HG02943 (cell line): ENCODE results near the gene CPNE5.

Experiments
- ATAC-seq: cut with Tn5 transposase; IDR thresholded peaks from one replicate; pipeline ENCODE4 v1.9.1; 2021; ENCODE audit warnings: mild to moderate bottlenecking, low read depth, moderate library complexity; ENCODE audit not compliant: unreplicated experiment

The CPNE5 gene

GRCh38 chr6:36752187-36752885, 86.9 kb downstream of the CPNE5 start:
- no peak for ATAC-seq

DNA sequence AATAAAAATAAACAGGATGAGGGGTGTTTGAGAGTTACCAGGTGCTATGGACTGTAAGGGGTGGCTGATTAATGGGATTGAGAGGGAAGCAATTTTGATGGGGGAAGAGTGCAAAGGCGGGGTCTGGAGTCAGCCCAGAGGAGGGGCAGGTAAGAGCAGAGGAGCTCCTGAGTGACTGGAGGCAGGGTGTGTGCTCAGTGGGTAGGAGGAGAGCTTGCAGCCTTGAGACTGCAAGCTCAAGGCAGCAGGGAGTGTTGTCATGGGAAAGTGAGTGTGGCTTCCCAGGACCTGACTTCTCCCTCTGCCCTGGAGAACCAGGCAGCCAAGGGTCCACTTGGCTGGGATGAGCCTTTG, 87.4 kb downstream of the CPNE5 start:
- ATAC-seq = no peak

GRCh38 chr6:36751091-36751490, 88.2 kb downstream of the CPNE5 start:
- ATAC-seq = no peak

DNA sequence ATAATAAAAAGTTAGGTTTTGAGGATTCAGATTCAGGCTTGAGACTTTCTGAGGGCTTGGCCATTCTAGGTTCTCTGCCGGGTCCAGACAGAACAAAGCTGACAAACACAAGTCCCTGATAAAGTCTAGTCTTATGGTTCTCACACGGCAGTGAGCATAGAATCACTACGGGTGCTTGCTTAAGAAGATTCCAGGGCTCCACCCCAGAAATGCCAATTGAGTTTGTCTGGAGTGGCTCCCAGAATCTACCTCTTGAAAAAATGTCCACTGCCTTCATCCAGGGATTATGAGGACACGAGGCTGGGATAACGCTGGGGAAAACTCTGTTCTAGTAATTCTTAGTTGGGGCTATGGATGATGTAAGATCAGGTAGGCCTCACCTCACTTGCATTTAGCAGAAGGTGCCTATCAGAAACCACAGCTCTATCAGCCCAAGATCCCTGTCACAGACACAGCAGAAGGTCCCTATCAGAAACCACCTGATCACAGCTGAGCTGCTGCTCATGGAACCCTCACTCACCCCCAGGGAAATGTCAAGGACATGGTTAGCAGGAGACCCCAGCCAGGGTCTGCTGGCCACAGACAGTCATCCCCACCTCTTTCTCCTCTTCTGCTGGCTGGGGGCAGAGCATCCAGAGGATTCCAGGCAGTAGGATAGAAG, 89.3 kb downstream of the CPNE5 start:
- no peak for ATAC-seq

- ATAC-seq = no peak
These were observed 93.0 kb downstream of the CPNE5 start for GRCh38 chr6:36746251-36746650.

DNA sequence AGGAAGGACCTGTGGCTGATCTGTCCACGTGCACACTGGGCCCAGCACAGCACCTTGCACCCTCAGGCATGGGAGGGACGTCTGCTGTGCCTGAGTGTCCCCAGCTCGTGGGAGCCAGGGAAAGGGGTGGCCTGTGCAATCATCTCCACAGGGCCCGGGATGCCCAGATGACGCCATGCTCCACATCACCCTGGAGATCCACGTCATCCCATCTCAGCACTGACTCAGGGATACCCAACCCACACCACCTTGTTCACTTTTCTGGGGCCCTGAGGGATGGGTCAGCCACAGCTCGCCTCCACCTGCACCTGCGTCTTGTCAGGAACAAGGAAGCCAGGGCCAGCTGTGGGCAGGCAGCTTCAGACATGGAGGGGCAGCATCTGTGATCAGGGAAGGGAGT, 93.4 kb downstream of the CPNE5 start:
- ATAC-seq = no peak

- ATAC-seq = no peak
These were observed 94.0 kb downstream of the CPNE5 start for GRCh38 chr6:36745283-36745682.

DNA sequence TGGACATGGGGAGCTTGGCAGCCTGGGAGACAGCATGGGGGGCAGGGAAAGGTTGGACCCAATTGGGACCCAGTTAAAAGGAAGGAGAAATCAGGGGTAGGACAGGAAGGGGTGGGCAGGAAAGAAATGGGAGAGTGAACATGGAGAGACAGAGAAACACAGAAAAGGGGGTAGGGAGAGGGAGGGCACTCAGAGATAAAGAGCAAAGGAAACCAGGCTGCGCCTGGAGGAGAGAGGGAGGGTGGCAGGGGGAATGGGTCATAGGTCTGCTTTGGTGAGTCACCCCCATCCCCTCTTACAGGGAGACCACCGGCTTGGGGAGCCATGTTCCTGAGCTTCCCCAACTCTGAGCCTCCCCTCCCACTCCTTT, 95.0 kb downstream of the CPNE5 start:
- ATAC-seq = no peak

- ATAC-seq = no peak
These were observed 95.5 kb downstream of the CPNE5 start for GRCh38 chr6:36743538-36744303.

GRCh38 chr6:36743032-36743431, 96.2 kb downstream of the CPNE5 start:
- ATAC-seq = no peak

DNA sequence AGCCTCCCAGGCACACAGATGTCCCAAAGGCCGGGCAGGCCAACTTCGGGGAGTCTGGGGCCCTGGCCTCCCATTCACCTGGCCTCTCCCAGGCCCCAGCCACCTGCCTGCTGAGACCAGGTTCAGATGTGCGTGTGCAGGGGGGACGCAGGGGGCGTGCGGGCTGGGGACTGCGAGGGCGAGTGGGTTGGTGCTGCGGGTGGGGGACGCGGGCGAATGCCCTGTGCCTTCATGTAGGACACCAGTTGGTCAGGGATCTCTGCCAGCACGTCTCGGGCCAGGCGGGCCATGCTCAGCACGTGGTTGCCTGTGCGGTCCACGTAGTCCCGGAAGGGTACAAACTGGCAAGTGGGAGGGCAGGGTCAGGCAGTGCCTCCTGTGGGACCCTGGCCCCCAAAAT, 97.1 kb downstream of the CPNE5 start:
- no peak for ATAC-seq

DNA sequence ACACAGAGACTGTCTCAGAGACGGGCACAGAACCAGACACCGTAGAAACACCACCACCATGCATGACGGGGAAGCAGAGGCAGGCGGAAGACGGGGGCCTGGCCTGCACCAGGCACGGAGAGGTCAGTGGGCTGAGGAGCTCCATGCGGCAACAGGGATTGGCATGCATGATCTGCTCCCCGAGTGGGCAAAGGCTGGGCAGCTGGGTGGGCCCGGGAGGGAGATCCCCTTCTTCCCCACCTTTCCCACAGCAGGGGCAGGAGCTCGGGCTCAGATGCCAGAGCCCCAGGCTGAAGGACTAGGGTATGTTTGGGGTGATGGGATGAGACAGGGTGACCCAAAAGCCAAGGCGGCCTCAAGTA, 98.4 kb downstream of the CPNE5 start:
- no peak for ATAC-seq

GRCh38 chr6:36739947-36740817, 99.1 kb downstream of the CPNE5 start:
- ATAC-seq = no peak

DNA sequence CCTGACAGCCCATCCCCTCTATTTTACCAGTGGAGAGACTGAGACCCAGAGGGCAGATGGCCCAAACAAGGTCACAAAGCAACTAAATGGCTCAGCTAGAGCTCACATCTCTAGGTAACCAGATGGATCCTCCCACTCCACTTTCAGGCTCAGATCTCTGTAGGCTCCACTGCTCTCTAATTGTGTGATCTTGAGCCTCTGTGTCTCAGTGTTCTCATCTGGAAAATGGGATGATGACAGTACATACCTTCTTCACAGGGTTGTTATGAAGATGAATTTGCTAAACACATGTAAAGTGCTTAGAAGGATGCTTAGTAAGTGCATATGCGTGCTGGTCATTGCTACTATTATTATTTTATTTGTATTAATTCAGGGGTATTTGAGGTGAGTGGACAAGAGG, 101.1 kb downstream of the CPNE5 start:
- no peak for ATAC-seq

DNA sequence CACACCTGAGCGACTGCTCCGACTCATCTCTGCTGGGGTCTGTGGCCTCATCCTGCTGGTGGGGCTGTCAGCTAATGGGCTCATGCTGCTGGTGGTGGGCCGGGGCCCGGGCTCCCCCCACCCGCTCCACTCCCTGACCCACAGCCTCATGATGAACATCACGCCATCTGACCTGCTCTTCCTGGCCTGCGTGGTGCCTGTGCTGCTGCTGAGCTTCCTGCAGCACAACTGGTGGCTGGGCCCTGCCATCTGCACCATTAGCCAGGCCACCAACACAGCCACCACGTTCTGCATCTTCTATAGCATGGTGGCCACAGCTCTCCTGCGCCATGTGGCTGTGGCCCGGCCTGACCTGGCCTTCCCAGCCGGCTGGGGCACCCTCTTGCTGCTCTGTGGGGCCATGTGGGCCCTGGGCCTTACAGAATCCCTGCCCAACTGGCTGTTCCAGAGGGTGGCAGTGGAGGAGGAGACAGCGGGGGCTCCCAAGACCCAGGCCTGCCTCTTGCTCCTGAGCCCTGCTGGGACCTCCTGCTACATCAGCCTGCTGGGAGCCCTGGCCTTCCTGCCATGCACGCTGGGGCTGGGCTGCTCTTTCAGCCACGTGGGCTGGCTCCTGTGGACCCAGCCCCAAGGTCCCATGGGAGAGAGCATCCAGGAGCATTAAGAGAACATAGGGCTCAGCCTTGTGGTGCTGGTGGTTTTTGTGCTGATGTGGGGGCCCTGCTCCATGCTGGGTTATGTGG, 102.0 kb downstream of the CPNE5 start:
- ATAC-seq = no peak

- no peak for ATAC-seq
These were observed 103.9 kb downstream of the CPNE5 start for GRCh38 chr6:36735110-36736071.

DNA sequence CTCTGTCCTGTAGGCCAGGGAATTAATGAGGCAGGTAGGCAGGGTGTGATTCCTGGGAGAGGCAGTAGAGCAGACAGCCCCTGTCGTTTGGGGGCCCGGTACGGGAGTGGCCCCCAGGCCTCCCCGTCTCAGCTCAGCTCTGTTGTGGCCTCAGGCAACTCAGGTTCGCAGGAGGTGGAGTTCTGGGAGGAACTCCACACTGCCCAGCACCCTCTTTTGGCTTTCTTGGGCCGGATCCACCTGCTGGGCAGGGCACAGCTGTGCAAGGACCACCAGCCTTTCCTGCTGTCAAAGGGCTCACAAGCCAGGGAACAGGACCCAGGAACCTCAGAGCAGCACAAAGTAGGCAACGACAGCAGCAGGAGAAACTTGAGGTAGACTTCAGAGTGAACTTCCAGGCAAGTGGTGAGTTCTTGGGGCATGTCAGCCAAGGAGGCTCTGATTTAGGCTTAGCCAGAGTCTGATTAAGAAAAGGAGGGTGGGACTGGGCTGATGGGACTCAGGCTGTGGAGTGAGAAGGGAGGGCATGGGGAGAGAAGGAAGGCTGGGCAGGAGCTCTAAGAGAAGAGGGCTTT, 104.7 kb downstream of the CPNE5 start:
- ATAC-seq = no peak

GRCh38 chr6:36733300-36733699, 105.9 kb downstream of the CPNE5 start:
- ATAC-seq = no peak
